ENCODE results near the gene KCNJ2. TPM values are rescaled to one million over a fixed set of nuclear protein-coding genes. Genes with fewer than 3 reads are reported as not detected.

KCNJ2 gene
- total RNA-seq, 1 donor from 2014 or later, result not detected

DNA sequence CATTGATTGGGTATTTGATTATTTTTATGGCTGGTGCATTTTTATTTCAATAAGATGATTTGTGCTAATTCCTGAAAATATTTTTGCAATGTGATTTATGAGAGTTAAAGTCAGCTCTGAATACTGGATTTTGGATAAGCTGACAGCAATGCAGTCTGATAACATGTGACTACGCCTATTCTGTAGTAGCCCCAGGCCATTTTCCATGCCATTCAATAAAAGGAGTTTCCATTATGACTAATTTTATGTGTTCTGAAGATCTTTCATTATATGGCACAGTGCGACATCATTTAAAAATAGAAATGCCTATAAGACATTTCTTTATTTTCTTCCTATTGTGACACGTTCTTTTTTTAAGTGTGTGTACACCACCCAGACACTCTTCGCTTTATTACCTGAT lies 46.3 kb downstream of the KCNJ2 start:
- Mint-ChIP-seq H3K4me1 (ENCODE audit: unreplicated experiment) (no peaks in the 10 kb centered on the region), H3K36me3 (ENCODE audit: unreplicated experiment) (no peaks in the 10 kb centered on the region), H3K27ac (ENCODE audit: unreplicated experiment) (no peak overlapping the region), H3K27me3 (ENCODE audit: unreplicated experiment) (peaks cover 4% of the 10 kb centered on the region), H3K4me3 (ENCODE audit: unreplicated experiment) (no peak overlapping the region), H3K9me3 (ENCODE audit: unreplicated experiment) (no peaks in the 10 kb centered on the region)
- DNase-seq (ENCODE audit: extremely low spot score, unreplicated experiment), result no peak
- TF ChIP-seq, protein P1, sequence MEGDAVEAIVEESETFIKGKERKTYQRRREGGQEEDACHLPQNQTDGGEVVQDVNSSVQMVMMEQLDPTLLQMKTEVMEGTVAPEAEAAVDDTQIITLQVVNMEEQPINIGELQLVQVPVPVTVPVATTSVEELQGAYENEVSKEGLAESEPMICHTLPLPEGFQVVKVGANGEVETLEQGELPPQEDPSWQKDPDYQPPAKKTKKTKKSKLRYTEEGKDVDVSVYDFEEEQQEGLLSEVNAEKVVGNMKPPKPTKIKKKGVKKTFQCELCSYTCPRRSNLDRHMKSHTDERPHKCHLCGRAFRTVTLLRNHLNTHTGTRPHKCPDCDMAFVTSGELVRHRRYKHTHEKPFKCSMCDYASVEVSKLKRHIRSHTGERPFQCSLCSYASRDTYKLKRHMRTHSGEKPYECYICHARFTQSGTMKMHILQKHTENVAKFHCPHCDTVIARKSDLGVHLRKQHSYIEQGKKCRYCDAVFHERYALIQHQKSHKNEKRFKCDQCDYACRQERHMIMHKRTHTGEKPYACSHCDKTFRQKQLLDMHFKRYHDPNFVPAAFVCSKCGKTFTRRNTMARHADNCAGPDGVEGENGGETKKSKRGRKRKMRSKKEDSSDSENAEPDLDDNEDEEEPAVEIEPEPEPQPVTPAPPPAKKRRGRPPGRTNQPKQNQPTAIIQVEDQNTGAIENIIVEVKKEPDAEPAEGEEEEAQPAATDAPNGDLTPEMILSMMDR (IDR thresholded peaks at IDR 0.05), result no peak

DNA sequence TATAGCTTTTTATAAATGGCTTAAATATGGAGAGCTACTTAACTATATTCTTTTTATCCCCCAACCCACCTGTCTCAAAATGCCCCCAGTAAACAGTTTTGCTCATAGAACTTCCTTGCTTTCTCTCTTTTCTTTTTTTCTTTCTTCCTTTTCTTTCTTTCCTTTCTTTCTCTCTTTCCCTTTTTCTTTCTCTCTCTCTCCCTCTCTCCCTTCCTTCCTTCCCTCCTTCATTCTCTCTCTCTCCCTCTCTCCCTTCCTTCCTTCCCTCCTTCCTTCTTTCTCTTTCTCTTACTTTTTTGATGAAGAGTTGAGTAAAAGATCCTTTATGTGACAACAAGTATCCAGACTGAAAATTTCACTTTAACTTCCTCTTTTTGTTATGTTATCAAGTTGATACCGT lies 48.2 kb downstream of the KCNJ2 start:
- Mint-ChIP-seq H3K36me3 (ENCODE audit: unreplicated experiment) (no peaks in the 10 kb centered on the region), H3K27ac (ENCODE audit: unreplicated experiment) (no peak overlapping the region), H3K4me3 (ENCODE audit: unreplicated experiment) (no peak overlapping the region), H3K27me3 (ENCODE audit: unreplicated experiment) (peaks cover 6% of the 10 kb centered on the region), H3K4me1 (ENCODE audit: unreplicated experiment) (no peaks in the 10 kb centered on the region), H3K9me3 (ENCODE audit: unreplicated experiment) (no peaks in the 10 kb centered on the region)
- TF ChIP-seq, protein P1 (IDR thresholded peaks at IDR 0.05), result no peak
- no peak for DNase-seq (ENCODE audit: extremely low spot score, unreplicated experiment)

DNA sequence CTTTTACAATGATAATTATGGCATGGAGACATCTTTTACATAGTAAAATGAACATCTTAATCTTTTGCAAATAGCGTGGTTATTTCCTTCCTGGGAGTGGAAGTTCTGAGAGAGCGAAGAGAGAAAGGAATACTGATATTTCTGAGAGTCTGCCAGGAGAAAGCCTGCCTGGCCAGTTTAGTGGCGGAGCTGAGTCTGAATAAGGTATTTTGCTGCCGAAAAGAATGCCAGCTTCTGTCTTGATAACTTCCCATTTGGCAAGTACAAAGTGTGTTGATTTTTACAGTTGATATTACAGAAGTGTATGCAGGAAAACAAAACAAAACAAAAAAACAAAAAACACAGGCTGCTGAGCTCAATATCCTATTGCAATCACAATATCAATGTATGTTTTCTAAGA lies 55.9 kb downstream of the KCNJ2 start:
- peaks cover 9% of the 10 kb centered on the region for H3K27me3 Mint-ChIP-seq (ENCODE audit: unreplicated experiment)
- TF ChIP-seq, protein P1 (IDR thresholded peaks at IDR 0.05), result no peak
- no peaks in the 10 kb centered on the region for H3K9me3 Mint-ChIP-seq (ENCODE audit: unreplicated experiment)
- peaks cover 8% of the 10 kb centered on the region for H3K4me1 Mint-ChIP-seq (ENCODE audit: unreplicated experiment)
- no peak for DNase-seq (ENCODE audit: extremely low spot score, unreplicated experiment)
- H3K27ac Mint-ChIP-seq (ENCODE audit: unreplicated experiment), result no peak overlapping the region
- H3K4me3 Mint-ChIP-seq (ENCODE audit: unreplicated experiment), result no peak overlapping the region
- H3K36me3 Mint-ChIP-seq (ENCODE audit: unreplicated experiment), result no peaks in the 10 kb centered on the region

Other genes starting within 250 kb of the KCNJ2 start
- gene KCNJ16, start 94.3 kb upstream of the KCNJ2 start, total RNA-seq, result not detected in 2 replicates